GM21825 (cell line): ENCODE measurements around the gene AP2M1.
A peak's percentile ranks its signal among the peaks of the same experiment; 100 is the strongest.
"Not testable (repeated sequence)": the region's sequence is repeated elsewhere in the genome, so short reads cannot be mapped to it uniquely, and the experiment has no call there.

Experiments used
- ATAC-seq: cut with Tn5 transposase; IDR thresholded peaks from one replicate; pipeline ENCODE4 v1.9.1; 2021; ENCODE audit warnings: mild to moderate bottlenecking, moderate library complexity; ENCODE audit not compliant: unreplicated experiment

Gene AP2M1

GRCh38 chr3:184174646-184175492 is at the start of gene AP2M1:
TSS of gene AP2M1 (plus strand) at chr3:184174855. CDS start at chr3:184176994, 2,139 bp downstream.
- peak; percentile 95 for ATAC-seq

DNA sequence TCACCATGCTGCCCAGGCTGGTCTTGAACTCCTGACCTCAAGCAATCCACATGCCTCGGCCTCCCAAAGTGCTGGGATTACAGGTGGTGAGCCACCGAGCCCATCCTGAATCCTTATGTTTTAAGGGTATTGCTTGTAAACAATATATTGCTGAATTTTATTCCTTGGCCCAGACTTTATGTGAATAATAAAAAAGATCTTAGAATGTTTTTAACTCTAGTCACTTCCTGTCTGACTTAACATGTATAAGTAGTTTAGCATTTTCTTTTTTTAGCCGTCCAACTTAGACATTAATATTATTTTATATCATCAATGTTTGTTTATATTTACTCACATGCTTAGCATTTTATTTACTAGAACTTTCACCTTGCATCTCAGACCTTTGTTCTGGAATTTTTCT is 48.6 kb upstream of the AP2M1 start:
- ATAC-seq: no peak

GRCh38 chr3:184129012-184129411 is 45.6 kb upstream of the AP2M1 start:
- ATAC-seq: no peak

- no peak for ATAC-seq
Measured at GRCh38 chr3:184132945-184133344, 41.7 kb upstream of the AP2M1 start.

DNA sequence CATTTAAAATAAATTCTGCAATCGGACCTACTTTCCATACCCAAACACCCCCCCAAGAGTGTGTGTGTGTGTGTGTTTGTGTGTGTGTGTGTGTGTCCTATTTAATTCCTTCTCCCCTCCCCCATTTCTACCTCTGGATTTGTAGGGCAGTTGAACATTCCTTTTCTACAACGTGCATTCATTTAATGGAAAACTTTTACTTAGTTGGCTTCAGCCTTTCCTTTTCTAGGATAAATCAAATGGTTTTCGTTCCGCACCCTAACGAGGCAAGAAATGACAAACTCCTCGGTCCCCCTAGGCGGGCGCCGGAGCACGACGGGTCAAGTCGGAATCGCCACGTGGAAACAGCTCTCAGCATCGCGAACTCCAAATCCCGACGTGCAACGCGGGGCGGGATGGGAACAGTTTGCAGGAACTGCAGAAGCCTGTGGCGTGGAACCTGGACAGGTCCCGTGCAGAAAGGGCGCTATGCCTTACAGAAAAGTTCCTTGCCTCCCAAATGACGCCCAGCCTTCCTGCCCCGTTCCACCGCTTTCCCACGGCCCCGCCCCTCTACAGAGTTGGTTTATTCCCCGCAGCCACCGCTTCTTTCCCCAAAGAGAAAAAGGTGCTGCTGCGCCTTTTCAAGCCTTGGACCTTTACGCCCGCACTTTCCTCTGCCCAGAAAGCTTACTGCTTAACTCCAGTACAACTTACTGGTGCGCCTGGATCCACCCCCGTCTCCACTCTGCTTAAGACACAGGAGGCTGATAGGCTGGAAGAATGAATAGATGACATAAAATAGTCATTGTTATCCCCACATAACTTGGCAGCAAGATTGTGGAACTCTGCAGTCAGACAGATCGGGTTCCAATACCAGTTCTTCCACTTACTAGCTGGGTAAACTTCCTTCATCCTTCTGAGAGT is 40.6 kb upstream of the AP2M1 start:
- ATAC-seq: no peak

- peak; percentile 14 for ATAC-seq
Measured at GRCh38 chr3:184134746-184135148, 39.9 kb upstream of the AP2M1 start.

DNA sequence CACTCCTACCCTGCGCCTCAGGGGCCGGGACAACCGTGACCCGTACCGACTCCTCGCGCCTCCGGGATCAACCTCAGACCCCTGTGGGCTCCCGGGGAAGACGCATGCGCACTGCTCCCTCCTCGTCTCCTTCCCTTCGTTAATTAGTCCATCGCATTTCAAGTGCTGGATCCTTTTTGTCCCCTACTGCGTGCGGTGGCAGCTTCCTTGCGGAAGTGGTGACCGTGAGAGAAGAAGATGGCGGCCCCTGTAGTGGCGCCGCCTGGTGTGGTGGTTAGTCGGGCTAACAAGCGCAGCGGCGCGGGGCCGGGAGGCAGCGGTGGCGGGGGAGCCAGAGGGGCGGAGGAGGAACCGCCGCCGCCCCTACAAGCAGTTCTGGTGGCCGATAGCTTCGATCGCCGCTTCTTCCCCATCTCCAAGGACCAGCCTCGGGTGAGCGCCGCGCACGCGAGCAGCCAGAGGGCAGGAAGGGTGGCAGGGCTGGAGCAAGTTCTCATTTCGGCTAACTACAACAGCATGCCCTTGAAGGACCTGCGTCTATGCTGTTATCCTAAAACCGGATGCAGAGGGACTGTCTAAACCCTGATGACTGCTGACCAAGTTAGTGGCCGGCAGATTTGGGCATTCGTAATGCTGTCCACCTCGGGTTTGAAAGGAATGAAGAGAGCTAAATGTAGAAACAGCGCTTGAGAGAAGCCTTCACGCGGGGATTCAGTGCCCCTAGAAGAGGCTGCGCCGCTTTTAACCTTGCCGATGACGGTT is 39.3 kb upstream of the AP2M1 start, which contains the start of gene EIF2B5:
EIF2B5 (plus strand) TSS at position 210 of the 762 bp plus-strand sequence; CDS start at position 238, 28 bp downstream.
- ATAC-seq: peak; percentile 86

- ATAC-seq: peak; percentile 6
Measured at GRCh38 chr3:184135911-184136260, 38.8 kb upstream of the AP2M1 start.

- no peak for ATAC-seq
Measured at GRCh38 chr3:184140436-184140835, 34.2 kb upstream of the AP2M1 start.

GRCh38 chr3:184142199-184142598 is 32.5 kb upstream of the AP2M1 start:
- no peak for ATAC-seq

DNA sequence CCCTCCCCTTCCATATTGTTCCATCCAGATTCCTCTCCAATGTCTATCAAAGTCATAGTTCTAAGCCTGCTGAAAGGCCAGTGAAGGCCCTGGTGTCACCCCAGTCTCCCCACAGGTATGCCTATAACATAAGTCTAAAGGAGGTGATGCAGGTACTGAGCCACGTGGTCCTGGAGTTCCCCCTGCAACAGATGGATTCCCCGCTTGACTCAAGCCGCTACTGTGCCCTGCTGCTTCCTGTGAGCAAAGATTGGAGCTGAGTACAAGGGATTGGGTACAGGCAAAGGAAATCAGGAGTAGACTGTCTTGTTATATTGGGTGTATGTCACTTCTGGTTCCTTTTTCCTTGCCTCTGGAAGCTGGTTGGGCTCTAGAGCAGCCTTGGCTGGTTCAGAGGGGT is 31.3 kb upstream of the AP2M1 start:
- ATAC-seq: no peak

GRCh38 chr3:184144505-184144904 is 30.1 kb upstream of the AP2M1 start:
- ATAC-seq: no peak

DNA sequence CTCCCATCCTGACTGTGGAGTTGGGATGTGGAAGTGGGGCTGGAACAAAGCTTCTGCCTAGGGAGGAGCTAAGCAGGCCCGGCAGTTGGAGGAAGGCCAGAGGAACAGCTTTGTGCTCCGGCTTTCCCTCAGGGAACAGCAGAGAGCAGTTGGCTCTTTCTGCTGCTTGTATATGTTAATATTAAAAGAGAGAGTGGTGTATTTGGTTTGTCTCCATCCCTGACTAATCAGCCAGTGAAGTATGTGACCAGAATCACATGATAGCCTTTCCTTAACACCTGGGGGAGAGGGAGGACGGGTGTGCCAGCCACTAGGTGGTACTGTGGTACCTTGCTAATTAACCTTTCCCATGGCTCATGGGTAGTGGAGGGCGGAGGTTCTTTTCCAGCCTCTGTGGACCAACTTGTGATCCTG is 29.5 kb upstream of the AP2M1 start:
- ATAC-seq: no peak

GRCh38 chr3:184145751-184146270 is 28.8 kb upstream of the AP2M1 start:
- ATAC-seq: no peak

DNA sequence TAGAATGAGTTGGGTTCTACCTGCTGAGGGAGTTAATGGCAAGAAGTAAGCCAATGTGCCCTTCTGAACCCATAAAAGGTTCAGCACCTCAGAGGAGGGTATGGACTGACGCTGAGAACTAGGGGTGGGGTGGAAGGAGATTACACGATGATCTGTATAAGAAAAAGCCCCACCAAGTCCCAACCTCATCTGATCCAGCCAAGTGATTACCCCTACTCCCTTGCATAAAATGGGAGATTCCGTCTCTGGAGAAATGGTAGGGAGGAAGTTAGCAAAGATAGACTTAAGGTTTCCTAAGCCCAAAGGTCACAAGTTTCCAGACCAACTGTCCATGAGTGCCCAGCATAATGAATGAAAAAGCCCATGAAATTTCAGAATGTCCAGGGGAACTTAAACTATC is 26.6 kb upstream of the AP2M1 start:
- ATAC-seq: no peak

- no peak for ATAC-seq
Measured at GRCh38 chr3:184149123-184149522, 25.5 kb upstream of the AP2M1 start.

DNA sequence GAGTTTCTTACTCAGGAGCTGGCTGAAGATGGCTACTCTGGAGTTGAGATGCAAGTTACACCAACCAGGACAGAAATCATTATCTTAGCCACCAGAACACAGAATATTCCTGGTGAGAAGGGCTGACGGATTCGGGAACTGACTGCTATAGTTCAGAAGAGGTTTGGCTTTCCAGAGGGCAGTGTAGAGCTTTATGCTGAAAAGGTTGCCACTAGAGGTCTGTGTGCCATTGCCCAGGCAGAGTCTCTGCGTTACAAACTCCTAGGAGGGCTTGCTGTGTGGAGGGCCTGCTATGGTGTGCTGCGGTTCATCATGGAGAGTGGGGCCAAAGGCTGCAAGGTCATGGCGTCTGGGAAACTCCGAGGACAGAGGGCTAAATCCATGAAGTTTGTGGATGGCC is 24.9 kb upstream of the AP2M1 start:
- ATAC-seq: not testable (repeated sequence)

- ATAC-seq: peak; percentile 82
Measured at GRCh38 chr3:184154885-184155643, 19.6 kb upstream of the AP2M1 start, which contains the start of gene DVL3. TSS of gene DVL3 (plus strand) at chr3:184155377. CDS start at chr3:184155636, 259 bp downstream.

- ATAC-seq: no peak
Measured at GRCh38 chr3:184155644-184156521, 18.8 kb upstream of the AP2M1 start.
